ENCODE data around the gene CHRM1.

DNA sequence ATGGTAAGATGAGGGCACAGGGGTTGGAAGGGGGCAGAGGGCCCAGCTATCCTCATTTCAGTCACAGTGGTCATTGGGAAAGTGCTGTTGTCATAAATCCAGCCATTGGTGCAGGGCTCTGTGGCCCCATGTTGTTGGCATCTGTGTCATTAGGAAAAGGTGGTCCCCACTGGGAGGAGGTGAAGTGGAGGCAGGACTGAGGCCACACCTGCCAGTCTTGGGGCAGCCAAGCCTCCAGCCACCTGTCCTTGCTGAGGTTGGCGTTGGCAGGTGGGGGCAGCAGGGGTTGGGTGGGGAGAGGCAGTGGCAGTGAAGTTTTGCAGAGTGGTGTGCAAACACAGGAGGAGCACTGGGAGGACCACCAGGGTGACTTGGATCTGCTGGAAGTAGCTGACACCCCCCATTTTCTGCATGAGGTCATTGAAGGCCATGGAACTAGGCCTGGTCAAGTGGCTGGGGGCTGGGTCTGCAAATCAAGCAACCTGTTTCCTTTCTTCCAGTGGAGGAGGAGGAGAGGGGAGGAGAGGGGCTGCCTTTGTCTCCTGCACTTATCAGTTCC, 38.3 kb upstream of the CHRM1 start:
- TF ChIP-seq POLR2A (IDR thresholded peaks at IDR 0.05) (no peak), POLR2AphosphoS5 (IDR thresholded peaks at IDR 0.05) (no peak)
- TF ChIP-seq, protein P1, sequence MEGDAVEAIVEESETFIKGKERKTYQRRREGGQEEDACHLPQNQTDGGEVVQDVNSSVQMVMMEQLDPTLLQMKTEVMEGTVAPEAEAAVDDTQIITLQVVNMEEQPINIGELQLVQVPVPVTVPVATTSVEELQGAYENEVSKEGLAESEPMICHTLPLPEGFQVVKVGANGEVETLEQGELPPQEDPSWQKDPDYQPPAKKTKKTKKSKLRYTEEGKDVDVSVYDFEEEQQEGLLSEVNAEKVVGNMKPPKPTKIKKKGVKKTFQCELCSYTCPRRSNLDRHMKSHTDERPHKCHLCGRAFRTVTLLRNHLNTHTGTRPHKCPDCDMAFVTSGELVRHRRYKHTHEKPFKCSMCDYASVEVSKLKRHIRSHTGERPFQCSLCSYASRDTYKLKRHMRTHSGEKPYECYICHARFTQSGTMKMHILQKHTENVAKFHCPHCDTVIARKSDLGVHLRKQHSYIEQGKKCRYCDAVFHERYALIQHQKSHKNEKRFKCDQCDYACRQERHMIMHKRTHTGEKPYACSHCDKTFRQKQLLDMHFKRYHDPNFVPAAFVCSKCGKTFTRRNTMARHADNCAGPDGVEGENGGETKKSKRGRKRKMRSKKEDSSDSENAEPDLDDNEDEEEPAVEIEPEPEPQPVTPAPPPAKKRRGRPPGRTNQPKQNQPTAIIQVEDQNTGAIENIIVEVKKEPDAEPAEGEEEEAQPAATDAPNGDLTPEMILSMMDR (IDR thresholded peaks at IDR 0.05), result no peak
